OCI-LY3 (cell line): ENCODE measurements around the gene XYLT2.

Experiments used
- CTCF ChIP-seq: fragments of 200-600, 300-600 bp; sonication (generic); IDR thresholded peaks from 2 replicates; pipeline ENCODE4 v1.5.1; 2014; ENCODE audit warnings: antibody characterized with exemption, low read length, low read depth
- EZH2phosphoT487 ChIP-seq: fragments of 200-600 bp; shearing (Covaris generic); IDR thresholded peaks from 2 replicates; pipeline ENCODE4 v1.6.1; 2018; ENCODE audit warnings: antibody characterized with exemption, mixed run types, low read depth

GRCh38 chr17:50359005-50359699, 13.2 kb downstream of the XYLT2 start:
- TF ChIP-seq CTCF = no peak
- no peak for TF ChIP-seq EZH2phosphoT487
